Measurements from ENCODE around the gene RANBP3. TPM values are rescaled to one million over a fixed set of nuclear protein-coding genes. Genes with fewer than 3 reads are reported as not detected.

Gene RANBP3
- total RNA-seq, 1 donor from 2014 or later, result 41.6 TPM

DNA sequence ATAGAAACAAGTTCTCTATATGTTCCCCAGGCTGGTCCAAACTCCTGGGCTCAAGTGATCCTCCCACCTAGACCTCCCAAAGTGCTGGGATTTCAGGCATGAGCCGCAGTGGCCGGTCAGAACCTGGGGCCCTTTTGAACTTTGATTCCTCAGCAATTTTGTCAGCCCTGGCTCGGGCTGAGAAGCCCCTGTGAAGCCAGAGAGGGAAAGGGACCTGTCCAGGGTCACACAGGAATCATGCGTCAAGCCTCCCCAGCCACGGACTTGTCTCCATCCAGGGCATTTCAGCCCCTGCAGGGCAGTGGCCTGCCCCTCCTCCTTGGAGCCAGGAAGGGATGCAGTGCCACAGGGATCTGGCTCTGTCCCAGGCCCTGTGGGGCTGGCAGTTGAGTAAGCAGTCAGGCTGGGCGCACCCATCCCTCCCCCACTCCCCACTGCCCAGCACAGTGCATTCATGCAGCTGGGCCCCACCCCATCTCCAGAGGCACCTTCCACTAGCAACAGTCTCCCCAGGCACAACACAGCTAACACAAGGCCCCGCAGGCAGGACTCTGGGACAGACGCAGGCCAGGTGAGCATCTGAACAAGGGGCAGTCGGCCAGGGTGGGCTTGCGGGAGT, 64.1 kb downstream of the RANBP3 start, which contains the start of gene CAPS:
Gene CAPS, plus strand, starts transcription at position 516 of the 619 bp plus-strand sequence. CDS start 153 bp downstream, outside the sequence.
- FAIRE-seq (no peak), DNase-seq (ENCODE audit: low spot score in 2 of 2) (peak; percentile 58 to 62)

GRCh38 chr19:5911366-5911765, 66.6 kb downstream of the RANBP3 start:
- FAIRE-seq (no peak), DNase-seq (ENCODE audit: low spot score in 2 of 2) (no peak)

GRCh38 chr19:5910638-5910907, 67.4 kb downstream of the RANBP3 start:
- no peak for DNase-seq (ENCODE audit: low spot score in 2 of 2)
- no peak for FAIRE-seq

DNA sequence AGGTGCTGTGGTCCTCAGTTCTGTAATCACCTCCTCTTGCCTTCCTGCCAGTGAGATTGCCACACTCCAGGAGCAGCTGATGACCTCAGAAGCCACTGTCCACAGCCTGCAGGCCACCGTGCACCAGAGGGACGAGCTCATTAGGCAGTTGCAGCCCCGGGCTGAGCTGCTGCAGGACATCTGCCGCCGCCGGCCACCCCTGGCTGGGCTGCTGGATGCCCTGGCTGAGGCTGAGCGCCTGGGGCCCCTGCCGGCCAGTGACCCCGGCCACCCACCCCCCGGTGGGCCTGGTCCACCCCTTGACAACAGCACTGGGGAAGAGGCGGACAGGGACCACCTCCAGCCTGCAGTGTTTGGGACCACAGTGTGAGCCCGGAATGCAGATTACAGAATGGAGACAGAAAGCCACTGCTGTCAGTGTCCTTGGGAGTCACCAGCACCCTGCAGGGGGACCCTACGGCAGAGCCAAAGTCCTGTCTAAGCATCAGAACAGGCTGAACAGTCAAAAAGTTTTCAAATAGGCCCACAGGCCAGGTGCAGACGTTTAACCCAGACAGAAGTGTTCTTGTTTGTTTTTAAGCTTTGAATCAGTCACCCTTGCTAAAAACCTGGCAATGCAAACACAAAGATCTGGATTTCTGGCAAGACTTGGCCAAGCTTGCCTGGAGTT, 69.0 kb downstream of the RANBP3 start:
- FAIRE-seq, result no peak
- DNase-seq (ENCODE audit: low spot score in 2 of 2), result no peak

GRCh38 chr19:5907241-5907640, 70.7 kb downstream of the RANBP3 start:
- no peak for DNase-seq (ENCODE audit: low spot score in 2 of 2)
- FAIRE-seq, result no peak

DNA sequence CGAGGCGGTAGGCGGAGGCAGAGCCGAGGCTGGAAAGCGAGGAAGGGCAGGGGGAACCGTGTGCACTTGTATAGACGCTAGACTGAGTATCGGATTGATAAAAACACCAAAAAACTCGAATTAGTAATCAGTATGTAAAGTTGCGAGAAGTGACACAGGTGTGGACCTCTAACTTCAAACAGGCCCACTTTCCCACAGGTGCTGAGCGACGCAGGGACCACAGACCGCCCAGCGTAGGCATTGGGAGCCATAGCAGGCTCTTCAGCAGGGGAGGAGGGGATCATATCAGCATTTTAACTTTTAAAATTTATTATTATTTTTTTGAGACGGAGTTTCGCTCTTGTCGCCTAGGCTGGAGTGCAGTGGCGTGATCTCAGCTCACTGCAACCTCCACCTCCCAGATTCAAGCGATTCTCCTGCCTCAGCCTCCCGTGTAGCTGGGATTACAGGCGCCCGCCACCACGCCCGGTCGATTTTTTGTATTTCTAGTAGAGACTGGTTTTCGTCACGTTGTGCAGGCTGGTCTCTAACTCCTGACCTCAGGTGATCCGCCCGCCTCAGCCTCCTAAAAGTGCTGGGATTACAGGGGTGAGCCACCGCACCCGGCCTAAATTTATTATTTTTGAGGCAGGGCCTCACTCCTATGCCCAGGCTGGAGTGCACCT, 72.7 kb downstream of the RANBP3 start:
- DNase-seq (ENCODE audit: low spot score in 2 of 2) (no peak), FAIRE-seq (no peak)

GRCh38 chr19:5904352-5905113, 73.4 kb downstream of the RANBP3 start, which contains the start of gene VMAC:
TSS of gene VMAC (plus strand) at chr19:5904872. CDS start at chr19:5904891, 19 bp downstream.
- peak; percentile 96 for DNase-seq (ENCODE audit: low spot score in 2 of 2)
- peak; percentile 97 for FAIRE-seq

DNA sequence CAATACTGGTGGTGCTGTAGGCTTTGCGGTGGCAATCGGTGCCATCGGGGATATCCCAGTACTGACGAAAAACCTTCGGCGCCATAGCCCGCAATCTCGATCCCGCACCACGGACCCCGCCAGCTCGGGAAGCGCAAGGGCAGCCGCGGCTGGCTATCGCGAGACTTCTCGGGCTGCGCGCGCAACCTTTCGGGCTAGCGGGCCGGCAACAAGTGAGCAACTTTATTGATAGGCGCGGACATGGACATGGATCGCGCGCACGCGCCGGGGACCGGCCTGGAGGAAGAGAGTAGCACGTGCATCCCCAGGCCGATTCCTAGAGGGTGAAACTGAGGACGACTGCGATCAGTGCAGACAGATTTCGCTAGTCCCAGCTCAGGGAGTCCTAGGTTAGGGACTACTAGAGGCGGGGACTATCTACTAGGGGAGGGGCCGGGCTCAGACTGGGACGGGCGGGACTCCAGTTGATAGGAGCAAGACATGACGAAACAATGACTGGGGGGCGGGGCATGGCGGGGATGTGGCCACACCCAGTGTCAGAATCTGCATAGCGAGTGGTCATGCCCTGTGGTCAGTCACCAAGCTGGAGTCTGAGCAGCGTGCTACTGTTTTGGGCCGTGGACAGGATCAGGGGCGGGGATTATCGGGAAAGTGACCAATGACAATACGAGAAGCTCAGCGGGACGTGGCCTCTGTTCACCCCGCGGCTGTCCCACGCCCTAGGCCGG, 74.2 kb downstream of the RANBP3 start, which contains the start of gene NDUFA11:
Gene NDUFA11, minus strand, starts transcription at position 167 of the 728 bp plus-strand sequence. Its CDS starts 82 bp downstream, at position 85.
- FAIRE-seq, result no peak
- DNase-seq (ENCODE audit: low spot score in 2 of 2), result peak; percentile 92 to 94

- FAIRE-seq (no peak), DNase-seq (ENCODE audit: low spot score in 2 of 2) (no peak)
Observed at GRCh38 chr19:5903056-5903623, 74.8 kb downstream of the RANBP3 start.

- no peak for DNase-seq (ENCODE audit: low spot score in 2 of 2)
- FAIRE-seq, result no peak
Observed at GRCh38 chr19:5900976-5901375, 77.0 kb downstream of the RANBP3 start.

- FAIRE-seq, result no peak
- DNase-seq (ENCODE audit: low spot score in 2 of 2), result no peak
Observed at GRCh38 chr19:5899728-5900526, 78.0 kb downstream of the RANBP3 start.

- DNase-seq (ENCODE audit: low spot score in 2 of 2), result no peak
- no peak for FAIRE-seq
Observed at GRCh38 chr19:5897189-5897969, 80.6 kb downstream of the RANBP3 start.

- DNase-seq (ENCODE audit: low spot score in 2 of 2), result no peak
- no peak for FAIRE-seq
Observed at GRCh38 chr19:5896365-5897076, 81.4 kb downstream of the RANBP3 start.

DNA sequence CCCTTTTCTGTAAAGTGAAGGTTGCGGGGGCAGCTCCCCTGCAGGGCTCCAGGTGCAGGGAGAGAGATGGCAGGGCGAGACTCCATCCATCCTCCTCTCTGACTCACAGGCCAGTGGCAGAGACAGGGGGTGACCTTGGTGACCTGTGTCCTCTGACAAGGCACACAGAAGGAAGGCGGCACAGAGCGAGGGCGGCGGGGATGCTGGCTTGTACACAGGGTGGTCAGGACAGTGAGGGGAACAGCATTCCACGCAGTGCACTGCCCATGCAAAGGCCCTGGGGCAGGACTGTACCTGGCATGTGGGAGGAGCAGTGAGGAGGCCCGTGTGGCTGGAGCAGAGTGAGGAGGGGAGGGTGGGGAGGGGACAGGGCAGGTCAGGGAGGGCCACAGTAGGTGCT, 82.0 kb downstream of the RANBP3 start:
- FAIRE-seq (no peak), DNase-seq (ENCODE audit: low spot score in 2 of 2) (no peak)

GRCh38 chr19:5895409-5895808, 82.5 kb downstream of the RANBP3 start:
- DNase-seq (ENCODE audit: low spot score in 2 of 2), result no peak
- no peak for FAIRE-seq

DNA sequence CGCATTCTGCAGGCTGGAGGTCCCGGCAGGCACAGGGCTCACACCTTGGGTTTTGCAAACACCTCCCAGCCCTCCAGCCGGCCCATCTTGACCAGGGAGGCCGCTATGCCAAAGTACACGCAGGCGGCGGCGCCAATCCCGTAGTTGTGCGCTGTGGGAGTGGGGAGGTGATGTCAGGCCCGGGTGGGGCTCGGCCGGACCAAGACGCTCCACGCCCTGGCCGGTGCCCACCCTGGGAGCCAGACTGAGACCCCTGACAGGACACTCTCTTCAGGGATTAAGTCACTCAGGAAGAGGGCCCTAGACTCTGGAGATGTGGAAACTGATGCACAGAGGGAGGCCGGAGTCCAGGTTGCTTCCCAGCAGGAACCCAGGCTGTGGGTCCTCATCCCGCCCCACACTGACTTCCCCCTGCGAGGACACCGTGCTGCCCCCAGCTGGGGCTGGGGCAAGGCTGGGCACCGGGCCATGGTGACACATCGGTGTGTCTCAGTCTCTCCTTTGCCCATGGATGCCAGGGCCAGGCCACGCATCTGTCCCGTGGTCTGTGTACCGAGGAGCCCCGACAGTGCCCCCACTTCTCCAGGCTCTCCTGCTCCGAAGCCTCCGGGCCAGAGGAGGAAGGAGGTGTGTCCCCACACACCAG, 83.1 kb downstream of the RANBP3 start:
- no peak for FAIRE-seq

More for the DNA sequence above, 83.1 kb downstream of the RANBP3 start:
- no peak for DNase-seq (ENCODE audit: low spot score in 2 of 2)

All from frontal cortex (tissue), 4 donors.